Measurements from ENCODE around the gene TNFAIP8.

- TF ChIP-seq CTCF (conservative IDR thresholded peaks at IDR 0.05): no peak
- no peak for TF ChIP-seq EZH2 (IDR thresholded peaks at IDR 0.05; ENCODE audit: low read depth)
Measured at GRCh38 chr5:119360905-119361593, 5.2 kb downstream of the TNFAIP8 start.
